ENCODE measurements around the gene GAMT.
"Not testable (repeated sequence)": the region's sequence is repeated elsewhere in the genome, so short reads cannot be mapped to it uniquely, and the experiment has no call there.

GAMT gene

DNA sequence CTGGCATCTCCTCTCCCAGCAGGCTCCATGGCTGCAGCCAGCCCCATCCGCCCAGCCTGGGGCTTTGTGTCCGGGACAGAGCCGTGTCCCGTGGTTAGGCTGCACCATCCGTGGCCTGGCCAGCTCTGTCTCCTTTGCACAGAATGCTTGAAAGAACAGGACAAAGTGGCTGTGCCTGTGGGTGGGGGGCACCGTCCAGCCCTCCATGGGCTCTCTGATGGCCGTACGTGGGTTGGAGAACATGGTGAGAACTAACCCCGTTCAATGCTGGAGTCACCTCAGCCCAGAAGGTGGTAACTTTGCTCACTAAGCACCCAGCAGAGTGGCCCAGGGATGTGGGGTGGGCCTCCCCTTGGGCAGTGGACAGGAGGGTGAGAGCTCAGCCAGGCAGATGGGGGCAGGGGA lies 39.7 kb upstream of the GAMT start:
- Histone ChIP-seq H3K9me3 (ENCODE audit: control insufficient read depth, insufficient read depth, low read length) (no peaks in the 10 kb centered on the region), H3K27ac (ENCODE audit: low read length) (no peak overlapping the region), H3K4me3 (ENCODE audit: low read length) (no peak overlapping the region), H3K4me1 (ENCODE audit: control insufficient read depth, insufficient read depth, low read length) (peaks cover 5% of the 10 kb centered on the region), H3K36me3 (ENCODE audit: control insufficient read depth, insufficient read depth, low read length) (peaks cover 29% of the 10 kb centered on the region), H3K27me3 (ENCODE audit: control insufficient read depth, insufficient read depth, low read length) (no peaks in the 10 kb centered on the region)
- DNase-seq (ENCODE audit: low read depth, low spot score), result no peak
- WGBS (ENCODE audit: insufficient coverage, insufficient read length), result no CpG with 5 or more reads among the region's 9 CpGs

DNA sequence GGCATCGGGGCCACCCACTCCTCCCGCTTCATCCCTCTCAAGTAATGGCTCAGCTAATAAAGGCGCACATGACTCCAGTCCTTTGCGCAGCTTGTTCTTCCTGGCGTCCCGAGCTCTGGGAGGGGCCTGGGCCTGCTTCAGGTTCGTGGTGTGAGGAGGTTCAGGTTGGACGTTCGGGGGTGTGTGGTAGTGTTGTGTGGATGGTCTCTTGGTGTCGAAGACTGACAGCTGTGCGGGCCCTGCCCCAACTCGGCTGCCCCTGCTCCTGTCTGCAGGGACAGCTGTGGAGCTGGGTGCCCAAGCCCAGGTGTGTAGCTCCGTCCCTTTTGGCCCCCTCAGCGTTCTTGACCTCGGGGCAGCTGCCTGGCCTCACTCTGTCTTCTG lies 39.1 kb upstream of the GAMT start:
- no peaks in the 10 kb centered on the region for H3K9me3 ChIP-seq (ENCODE audit: control insufficient read depth, insufficient read depth, low read length)
- no peaks in the 10 kb centered on the region for H3K27me3 ChIP-seq (ENCODE audit: control insufficient read depth, insufficient read depth, low read length)
- no peak for DNase-seq (ENCODE audit: low read depth, low spot score)
- H3K36me3 ChIP-seq (ENCODE audit: control insufficient read depth, insufficient read depth, low read length), result peaks cover 31% of the 10 kb centered on the region
- H3K4me3 ChIP-seq (ENCODE audit: low read length), result no peak overlapping the region
- peaks cover 5% of the 10 kb centered on the region for H3K4me1 ChIP-seq (ENCODE audit: control insufficient read depth, insufficient read depth, low read length)
- no CpG with 5 or more reads among the region's 15 CpGs for WGBS (ENCODE audit: insufficient coverage, insufficient read length)
- no peak overlapping the region for H3K27ac ChIP-seq (ENCODE audit: low read length)

DNA sequence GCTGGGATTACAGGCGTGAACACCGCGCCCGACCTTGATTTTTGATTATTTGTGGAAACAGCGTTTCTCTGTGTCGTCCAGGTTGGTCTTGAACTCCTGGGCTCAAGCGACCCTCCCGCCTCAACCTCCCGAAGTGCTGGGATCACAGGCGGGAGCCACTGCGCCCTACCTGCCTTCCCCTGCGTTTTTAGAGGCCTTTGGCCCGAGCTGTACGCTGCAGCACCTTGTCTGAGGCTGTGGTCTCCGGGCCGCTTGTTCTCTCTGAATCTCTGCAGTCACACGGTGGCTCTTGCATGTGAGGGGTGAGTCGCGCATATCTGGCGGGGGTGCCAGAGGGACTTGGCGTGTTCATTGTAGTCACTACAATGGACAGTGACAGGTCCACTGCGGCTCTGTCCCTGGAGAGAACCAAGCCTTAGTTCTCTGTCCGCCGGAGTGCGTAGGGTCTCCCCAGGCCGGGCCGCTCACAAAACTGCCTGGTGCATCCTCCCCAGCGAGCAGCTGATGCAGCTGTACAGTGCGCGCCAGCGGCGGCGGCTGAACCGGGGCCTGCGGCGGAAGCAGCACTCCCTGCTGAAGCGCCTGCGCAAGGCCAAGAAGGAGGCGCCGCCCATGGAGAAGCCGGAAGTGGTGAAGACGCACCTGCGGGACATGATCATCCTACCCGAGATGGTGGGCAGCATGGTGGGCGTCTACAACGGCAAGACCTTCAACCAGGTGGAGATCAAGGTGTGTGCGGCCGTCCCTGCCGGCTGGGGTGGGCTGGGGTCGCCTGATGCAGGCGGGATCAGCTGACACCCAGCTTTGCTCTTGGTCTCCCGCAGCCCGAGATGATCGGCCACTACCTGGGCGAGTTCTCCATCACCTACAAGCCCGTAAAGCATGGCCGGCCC lies 38.4 kb upstream of the GAMT start:
- not testable (repeated sequence) for H3K4me1 ChIP-seq (ENCODE audit: control insufficient read depth, insufficient read depth, low read length); H3K27me3 ChIP-seq (ENCODE audit: control insufficient read depth, insufficient read depth, low read length); H3K27ac ChIP-seq (ENCODE audit: low read length); H3K9me3 ChIP-seq (ENCODE audit: control insufficient read depth, insufficient read depth, low read length); DNase-seq (ENCODE audit: low read depth, low spot score)
- Histone ChIP-seq H3K36me3 (ENCODE audit: control insufficient read depth, insufficient read depth, low read length) (peaks cover 32% of the 10 kb centered on the region), H3K4me3 (ENCODE audit: low read length) (peak overlapping the region; percentile 96; the same call in 1 of the 2 replicates)
- no CpG with 5 or more reads among the region's 57 CpGs for WGBS (ENCODE audit: insufficient coverage, insufficient read length)

DNA sequence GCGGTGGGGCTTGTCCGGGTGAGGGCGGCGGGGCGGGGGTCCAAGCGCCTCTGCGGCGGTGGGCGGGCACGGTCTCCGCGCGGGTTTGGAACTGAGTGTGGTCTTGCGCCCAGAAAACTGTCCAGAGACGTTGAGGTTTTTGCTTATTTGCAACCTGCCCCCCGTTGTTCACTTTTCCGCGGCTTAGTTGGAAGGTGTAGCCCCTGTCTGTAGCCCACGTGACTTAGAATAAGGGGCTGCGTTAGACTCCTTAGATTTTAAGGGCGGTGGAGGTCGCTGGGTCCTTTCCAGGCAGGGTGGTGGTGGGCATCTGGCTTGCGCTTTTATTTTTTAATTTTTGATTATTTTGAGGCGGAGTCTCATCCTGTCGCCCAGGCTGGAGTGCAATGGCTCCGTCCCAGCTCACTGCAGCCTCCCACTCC lies 37.6 kb upstream of the GAMT start:
- Histone ChIP-seq H3K9me3 (ENCODE audit: control insufficient read depth, insufficient read depth, low read length) (no peaks in the 10 kb centered on the region), H3K27me3 (ENCODE audit: control insufficient read depth, insufficient read depth, low read length) (no peaks in the 10 kb centered on the region), H3K4me3 (ENCODE audit: low read length) (peak overlapping the region; percentile 96), H3K4me1 (ENCODE audit: control insufficient read depth, insufficient read depth, low read length) (peaks cover 5% of the 10 kb centered on the region), H3K36me3 (ENCODE audit: control insufficient read depth, insufficient read depth, low read length) (peaks cover 41% of the 10 kb centered on the region), H3K27ac (ENCODE audit: low read length) (no peak overlapping the region)
- no peak for DNase-seq (ENCODE audit: low read depth, low spot score)
- no CpG with 5 or more reads among the region's 26 CpGs for WGBS (ENCODE audit: insufficient coverage, insufficient read length)

DNA sequence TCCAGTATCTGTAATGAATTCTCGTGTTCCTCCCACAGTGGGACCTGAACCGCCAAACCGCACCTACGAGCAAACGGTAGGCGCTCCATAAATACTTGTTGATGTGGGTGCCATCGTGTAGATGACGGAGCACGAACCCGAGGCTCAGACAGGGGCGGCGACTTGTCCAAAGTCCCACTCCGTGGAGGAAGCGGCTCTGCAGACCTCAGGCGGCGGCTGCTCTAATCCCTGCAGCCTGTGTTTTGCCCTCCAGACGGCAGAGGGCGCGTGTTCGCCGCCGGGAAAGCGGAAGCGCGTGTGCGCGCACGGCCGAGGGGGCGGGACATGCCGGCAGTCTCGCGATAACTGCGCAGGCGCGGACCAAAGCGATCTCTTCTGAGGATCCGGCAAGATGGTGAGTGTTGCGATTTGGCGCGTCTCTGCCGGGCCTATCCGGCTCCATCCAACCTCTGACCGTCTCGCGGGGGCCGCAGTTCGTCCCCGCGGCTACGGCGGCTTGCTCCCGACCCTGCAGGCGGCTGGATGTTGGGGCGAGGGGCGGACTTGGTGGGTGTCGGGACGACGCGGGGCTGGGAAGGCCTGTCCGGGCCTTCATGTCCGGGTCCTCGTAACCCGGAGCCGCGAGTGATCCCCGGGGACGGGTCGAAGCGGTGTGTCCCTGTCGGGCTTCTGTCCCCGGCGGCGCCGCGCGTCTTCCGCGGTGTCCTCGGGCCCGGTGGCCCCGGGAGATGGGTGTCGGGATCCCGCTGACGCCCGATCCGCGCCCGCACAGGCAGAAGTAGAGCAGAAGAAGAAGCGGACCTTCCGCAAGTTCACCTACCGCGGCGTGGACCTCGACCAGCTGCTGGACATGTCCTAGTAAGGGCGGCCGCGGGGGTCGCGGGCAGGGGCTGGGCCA lies 36.9 kb upstream of the GAMT start, which contains the start of gene RPS15:
TSS of gene RPS15 (plus strand) at position 362 of the 898 bp plus-strand sequence. CDS start at position 392, 30 bp downstream.
- DNase-seq (ENCODE audit: low read depth, low spot score), result peak; percentile 87
- no CpG with 5 or more reads among the region's 100 CpGs for WGBS (ENCODE audit: insufficient coverage, insufficient read length)
- Histone ChIP-seq H3K4me3 (ENCODE audit: low read length) (peak within 1 kb of the TSS; percentile 96), H3K4me1 (ENCODE audit: control insufficient read depth, insufficient read depth, low read length) (peaks cover 5% of the 10 kb centered on the region), H3K9me3 (ENCODE audit: control insufficient read depth, insufficient read depth, low read length) (no peaks in the 10 kb centered on the region), H3K36me3 (ENCODE audit: control insufficient read depth, insufficient read depth, low read length) (peaks cover 47% of the 10 kb centered on the region), H3K27me3 (ENCODE audit: control insufficient read depth, insufficient read depth, low read length) (no peaks in the 10 kb centered on the region), H3K27ac (ENCODE audit: low read length) (no peak within 1 kb of the TSS)

DNA sequence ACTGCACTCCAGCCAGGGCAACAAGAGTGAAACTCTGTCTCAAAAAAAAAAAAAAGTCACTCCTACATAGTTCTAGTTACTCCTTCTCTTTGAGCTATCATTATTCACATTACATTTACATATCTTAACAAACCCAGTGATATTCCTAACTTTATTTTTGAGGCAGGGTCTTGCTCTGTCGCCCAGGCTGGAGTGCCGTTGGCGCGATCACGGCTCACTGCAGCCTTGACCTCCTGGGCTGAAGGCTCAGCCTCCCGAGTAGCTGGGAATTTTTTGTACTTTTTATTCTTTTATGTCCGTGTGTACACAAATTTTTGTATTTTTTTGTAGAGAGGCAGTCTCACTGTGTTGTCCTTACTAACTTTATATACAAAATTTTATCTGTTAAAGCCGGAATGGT lies 36.3 kb upstream of the GAMT start:
- H3K36me3 ChIP-seq (ENCODE audit: control insufficient read depth, insufficient read depth, low read length), result peaks cover 54% of the 10 kb centered on the region
- no peak overlapping the region for H3K4me3 ChIP-seq (ENCODE audit: low read length)
- peaks cover 5% of the 10 kb centered on the region for H3K4me1 ChIP-seq (ENCODE audit: control insufficient read depth, insufficient read depth, low read length)
- no peaks in the 10 kb centered on the region for H3K9me3 ChIP-seq (ENCODE audit: control insufficient read depth, insufficient read depth, low read length)
- no CpG with 5 or more reads among the region's 8 CpGs for WGBS (ENCODE audit: insufficient coverage, insufficient read length)
- no peak for DNase-seq (ENCODE audit: low read depth, low spot score)
- no peak overlapping the region for H3K27ac ChIP-seq (ENCODE audit: low read length)
- no peaks in the 10 kb centered on the region for H3K27me3 ChIP-seq (ENCODE audit: control insufficient read depth, insufficient read depth, low read length)

DNA sequence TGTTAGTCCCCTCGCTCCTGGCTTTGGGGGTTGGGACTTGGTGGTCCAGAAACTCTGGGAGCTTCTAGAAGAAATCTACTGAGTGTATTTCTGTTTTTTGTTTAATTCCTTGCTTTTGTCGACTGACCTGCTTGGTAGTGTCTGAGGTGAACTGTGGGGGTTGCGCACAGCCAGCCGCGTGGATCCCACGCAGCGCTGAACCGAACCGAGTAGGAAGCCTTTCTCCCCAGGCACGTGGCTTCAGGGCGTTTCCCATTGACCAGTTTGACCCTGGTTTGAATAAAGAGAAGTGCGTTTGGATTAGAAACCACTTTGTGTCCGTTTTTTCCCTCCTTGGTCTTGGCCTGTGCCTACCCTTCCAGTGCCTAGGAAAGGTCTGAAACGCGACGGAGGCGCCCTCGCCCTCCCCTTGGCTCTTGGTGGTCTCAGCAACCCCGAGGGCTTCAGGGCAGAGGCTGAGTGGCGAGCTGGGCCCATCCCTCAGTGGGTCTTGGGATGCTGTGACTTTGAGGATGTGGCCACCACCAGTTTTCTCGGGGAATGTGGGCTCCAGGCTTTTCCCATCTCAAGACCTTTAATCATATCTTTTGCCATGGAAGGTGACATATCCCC lies 34.1 kb upstream of the GAMT start:
- no peaks in the 10 kb centered on the region for H3K27me3 ChIP-seq (ENCODE audit: control insufficient read depth, insufficient read depth, low read length)
- H3K36me3 ChIP-seq (ENCODE audit: control insufficient read depth, insufficient read depth, low read length), result peaks cover 47% of the 10 kb centered on the region
- no peaks in the 10 kb centered on the region for H3K9me3 ChIP-seq (ENCODE audit: control insufficient read depth, insufficient read depth, low read length)
- DNase-seq (ENCODE audit: low read depth, low spot score), result no peak
- H3K4me1 ChIP-seq (ENCODE audit: control insufficient read depth, insufficient read depth, low read length), result peaks cover 5% of the 10 kb centered on the region
- no CpG with 5 or more reads among the region's 21 CpGs for whole genome bisulfite sequencing (ENCODE audit: insufficient coverage, insufficient read length)
- H3K4me3 ChIP-seq (ENCODE audit: low read length), result no peak overlapping the region
- no peak overlapping the region for H3K27ac ChIP-seq (ENCODE audit: low read length)

DNA sequence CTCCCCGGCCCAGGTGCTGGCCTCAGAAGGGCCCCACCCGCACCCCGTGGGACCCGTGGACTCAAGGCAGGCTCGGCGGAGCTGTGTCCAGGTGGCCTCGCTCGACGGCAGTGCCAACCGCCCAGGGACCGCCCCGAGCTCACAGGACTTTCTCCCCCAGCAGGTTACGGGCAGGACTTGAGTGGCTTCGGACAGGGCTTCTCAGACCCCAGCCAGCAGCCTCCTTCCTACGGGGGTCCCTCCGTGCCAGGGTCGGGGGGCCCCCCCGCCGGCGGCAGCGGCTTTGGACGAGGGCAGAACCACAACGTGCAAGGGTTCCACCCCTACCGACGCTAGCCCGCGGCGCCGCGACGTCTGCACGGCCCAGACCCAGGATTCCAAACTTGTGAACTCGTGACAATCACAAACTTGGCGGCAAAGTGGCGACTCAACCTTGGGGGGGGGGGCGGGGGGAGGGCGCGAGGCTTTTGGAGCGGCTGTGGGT lies 33.3 kb upstream of the GAMT start:
- Histone ChIP-seq H3K27me3 (ENCODE audit: control insufficient read depth, insufficient read depth, low read length) (no peaks in the 10 kb centered on the region), H3K4me1 (ENCODE audit: control insufficient read depth, insufficient read depth, low read length) (peaks cover 2% of the 10 kb centered on the region), H3K36me3 (ENCODE audit: control insufficient read depth, insufficient read depth, low read length) (peaks cover 46% of the 10 kb centered on the region), H3K9me3 (ENCODE audit: control insufficient read depth, insufficient read depth, low read length) (no peaks in the 10 kb centered on the region), H3K27ac (ENCODE audit: low read length) (no peak overlapping the region), H3K4me3 (ENCODE audit: low read length) (no peak overlapping the region; the same call in 1 of the 2 replicates)
- no CpG with 5 or more reads among the region's 39 CpGs for WGBS (ENCODE audit: insufficient coverage, insufficient read length)
- DNase-seq (ENCODE audit: low read depth, low spot score), result no peak

DNA sequence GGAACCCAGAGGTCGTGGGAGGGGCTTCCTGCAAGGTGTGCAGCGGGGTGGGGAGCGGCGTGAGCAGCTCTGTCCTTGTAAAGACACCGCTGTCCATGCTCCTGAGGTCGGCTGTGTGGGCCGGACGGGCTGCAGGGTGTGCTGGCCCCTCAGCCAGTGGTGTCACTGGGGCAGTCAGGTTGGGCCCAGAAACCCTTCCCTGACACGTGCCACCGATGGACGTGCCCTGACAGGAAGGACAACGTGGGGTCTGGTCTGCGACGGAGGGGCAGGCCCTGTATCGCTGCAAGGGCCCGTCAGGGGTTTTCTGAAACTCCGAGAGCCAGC lies 32.7 kb upstream of the GAMT start:
- DNase-seq (ENCODE audit: low read depth, low spot score), result no peak
- H3K27ac ChIP-seq (ENCODE audit: low read length), result no peak overlapping the region

More for the DNA sequence above, 32.7 kb upstream of the GAMT start:
- Histone ChIP-seq H3K4me1 (ENCODE audit: control insufficient read depth, insufficient read depth, low read length) (no peaks in the 10 kb centered on the region), H3K27me3 (ENCODE audit: control insufficient read depth, insufficient read depth, low read length) (no peaks in the 10 kb centered on the region), H3K36me3 (ENCODE audit: control insufficient read depth, insufficient read depth, low read length) (peaks cover 48% of the 10 kb centered on the region), H3K9me3 (ENCODE audit: control insufficient read depth, insufficient read depth, low read length) (no peaks in the 10 kb centered on the region), H3K4me3 (ENCODE audit: low read length) (no peak overlapping the region)
- WGBS (ENCODE audit: insufficient coverage, insufficient read length), result no CpG with 5 or more reads among the region's 17 CpGs
